Measurements from ENCODE around the gene C4BPA. TPM values are rescaled to one million over a fixed set of nuclear protein-coding genes. Genes with fewer than 3 reads are reported as not detected.

C4BPA gene
- total and polyA plus RNA-seq, 2 of the 4 experiments (the other 2 are of a cell fraction) = not detected

GRCh38 chr1:207102146-207102545 is 1.9 kb upstream of the C4BPA start:
- intact Hi-C loops (cut with micrococcal nuclease) (no loop called here), in situ Hi-C loops (cut with MboI; ENCODE audit: low sequenced_read_pairs) (no loop called here), dilution Hi-C loops (cut with HindIII; ENCODE audit: low sequenced_read_pairs, unreplicated experiment) (no loop called here)
- Histone ChIP-seq H2BK15ac (ENCODE audit: low read depth, low read length) (no peak overlapping the region), H4K8ac (ENCODE audit: low read depth in 2 of 2, low read length in 2 of 2) (no peak overlapping the region), H2BK5ac (ENCODE audit: low read depth, low read length, poor library complexity, severe bottlenecking) (no peak overlapping the region), H3K79me1 (ENCODE audit: low read depth in 1 of 2, low read length in 2 of 2) (no peaks in the 10 kb centered on the region), H4K20me1 (ENCODE audit: insufficient read depth, low read length) (no peaks in the 10 kb centered on the region), H3K23ac (ENCODE audit: low read depth, low read length) (no peak overlapping the region), H3K36me3 (ENCODE audit: control insufficient read depth, insufficient read depth, low read length) (no peaks in the 10 kb centered on the region), H2BK20ac (ENCODE audit: low read depth, low read length) (no peak overlapping the region), H3K14ac (replicated peaks; ENCODE audit: low read depth, low read length) (no peak overlapping the region), H3K9ac (ENCODE audit: low read depth, low read length) (no peak overlapping the region), H2AK9ac (replicated peaks; ENCODE audit: low read depth, low read length, poor library complexity) (no peak overlapping the region), H3K9me1 (ENCODE audit: insufficient read depth, low read length) (no peaks in the 10 kb centered on the region), H3K4me1 (ENCODE audit: control insufficient read depth, insufficient read depth, low read length) (no peaks in the 10 kb centered on the region), H2AFZ (replicated peaks; ENCODE audit: low read length, poor library complexity) (no peak overlapping the region), H3K4me2 (ENCODE audit: low read depth, low read length) (no peak overlapping the region), H3K9me3 (ENCODE audit: control insufficient read depth, insufficient read depth, low read length) (no peaks in the 10 kb centered on the region), H2BK120ac (ENCODE audit: low read depth, low read length) (no peak overlapping the region), H3K4ac (ENCODE audit: low read depth, low read length) (no peak overlapping the region), H3K18ac (ENCODE audit: low read depth, low read length) (no peak overlapping the region), H2AK5ac (ENCODE audit: low read depth, low read length) (no peak overlapping the region), H3K27me3 (ENCODE audit: control insufficient read depth, insufficient read depth, low read length) (0 out of 2 replicates have a peak, but pooled peaks cover 1% of the 10 kb centered on the region), H4K5ac (ENCODE audit: low read depth, low read length) (no peak overlapping the region), H3K27ac (ENCODE audit: insufficient read depth, low read length) (no peak overlapping the region), H3K56ac (ENCODE audit: extremely low read depth, insufficient read depth, low read length) (no peak overlapping the region), H4K91ac (ENCODE audit: insufficient read depth, low read depth, low read length) (no peak overlapping the region), H3K4me3 (ENCODE audit: insufficient read depth, low read depth, low read length) (no peak overlapping the region)
- TF ChIP-seq CEBPB (IDR thresholded peaks at IDR 0.05; ENCODE audit: low read depth, low read length) (no peak), BHLHE40 (IDR thresholded peaks at IDR 0.05; ENCODE audit: low read depth, low read length) (no peak), CHD1 (IDR thresholded peaks at IDR 0.05; ENCODE audit: low read depth, low read length) (no peak), MAFK (IDR thresholded peaks at IDR 0.05; ENCODE audit: low read depth, low read length) (no peak), RAD21 (IDR thresholded peaks at IDR 0.05; ENCODE audit: low read length) (no peak), SMC3 (IDR thresholded peaks at IDR 0.05; ENCODE audit: low read depth, low read length) (no peak)
- no peak for ATAC-seq (ENCODE audit: low read depth)
- no TSS peak for BruUV-seq (replicated peaks)
- ChIA-PET POLR2A (ENCODE audit: unreplicated experiment) (no interaction called here), CTCF (no interaction called here)
- DNase-seq = no peak
- WGBS, 2 experiments (ENCODE audit: extremely low coverage in 2 of 2, insufficient read length in 1 of 2) = 0% methylated on average over 1 of the region's 5 CpGs; no CpG with 5 or more reads in 1 of the 2 experiments

All from IMR-90 (cell line).